ENCODE measurements around the gene FKBP2.

Gene FKBP2

GRCh38 chr11:64203421-64204079 is 37.3 kb upstream of the FKBP2 start:
- Histone ChIP-seq H3K9me2 (ENCODE audit: low read depth, low read length) (no peaks in the 10 kb centered on the region), H3K36me3 (ENCODE audit: insufficient read depth, low read length) (peaks cover 76% of the 10 kb centered on the region), H3K9me3 (ENCODE audit: low read length) (no peaks in the 10 kb centered on the region), H3K27ac (ENCODE audit: low read depth, low read length, poor library complexity, severe bottlenecking) (no peak overlapping the region), H3K4me1 (ENCODE audit: insufficient read depth, low read length, severe bottlenecking) (peaks cover 34% of the 10 kb centered on the region), H3K27me3 (ENCODE audit: insufficient read depth, low read length) (no peaks in the 10 kb centered on the region), H2AFZ (ENCODE audit: low read length) (no peak overlapping the region), H3F3A (ENCODE audit: insufficient read depth, low read length) (no peaks in the 10 kb centered on the region), H3K79me2 (ENCODE audit: insufficient read depth, low read length) (no peaks in the 10 kb centered on the region), H4K20me1 (ENCODE audit: insufficient read depth, low read length) (no peaks in the 10 kb centered on the region), H3K4me2 (ENCODE audit: low read length) (no peak overlapping the region), H3K4me3 (ENCODE audit: low read depth, low read length, poor library complexity, severe bottlenecking) (no peak overlapping the region), H3K9ac (ENCODE audit: low read length) (no peak overlapping the region)
- TF ChIP-seq, protein P1, sequence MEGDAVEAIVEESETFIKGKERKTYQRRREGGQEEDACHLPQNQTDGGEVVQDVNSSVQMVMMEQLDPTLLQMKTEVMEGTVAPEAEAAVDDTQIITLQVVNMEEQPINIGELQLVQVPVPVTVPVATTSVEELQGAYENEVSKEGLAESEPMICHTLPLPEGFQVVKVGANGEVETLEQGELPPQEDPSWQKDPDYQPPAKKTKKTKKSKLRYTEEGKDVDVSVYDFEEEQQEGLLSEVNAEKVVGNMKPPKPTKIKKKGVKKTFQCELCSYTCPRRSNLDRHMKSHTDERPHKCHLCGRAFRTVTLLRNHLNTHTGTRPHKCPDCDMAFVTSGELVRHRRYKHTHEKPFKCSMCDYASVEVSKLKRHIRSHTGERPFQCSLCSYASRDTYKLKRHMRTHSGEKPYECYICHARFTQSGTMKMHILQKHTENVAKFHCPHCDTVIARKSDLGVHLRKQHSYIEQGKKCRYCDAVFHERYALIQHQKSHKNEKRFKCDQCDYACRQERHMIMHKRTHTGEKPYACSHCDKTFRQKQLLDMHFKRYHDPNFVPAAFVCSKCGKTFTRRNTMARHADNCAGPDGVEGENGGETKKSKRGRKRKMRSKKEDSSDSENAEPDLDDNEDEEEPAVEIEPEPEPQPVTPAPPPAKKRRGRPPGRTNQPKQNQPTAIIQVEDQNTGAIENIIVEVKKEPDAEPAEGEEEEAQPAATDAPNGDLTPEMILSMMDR (IDR thresholded peaks at IDR 0.05; ENCODE audit: low read length): no peak
- TF ChIP-seq EZH2 (IDR thresholded peaks at IDR 0.05; ENCODE audit: borderline replicate concordance, low read length): no peak

GRCh38 chr11:64204080-64204440 is 36.8 kb upstream of the FKBP2 start:
- no peak overlapping the region for H3K4me2 ChIP-seq (ENCODE audit: low read length)
- H3K79me2 ChIP-seq (ENCODE audit: insufficient read depth, low read length): no peaks in the 10 kb centered on the region
- H3K4me1 ChIP-seq (ENCODE audit: insufficient read depth, low read length, severe bottlenecking): peaks cover 39% of the 10 kb centered on the region
- H3K27ac ChIP-seq (ENCODE audit: low read depth, low read length, poor library complexity, severe bottlenecking): no peak overlapping the region
- TF ChIP-seq EZH2 (IDR thresholded peaks at IDR 0.05; ENCODE audit: borderline replicate concordance, low read length): no peak
- TF ChIP-seq, protein P1 (IDR thresholded peaks at IDR 0.05; ENCODE audit: low read length): no peak
- H4K20me1 ChIP-seq (ENCODE audit: insufficient read depth, low read length): no peaks in the 10 kb centered on the region
- H3K4me3 ChIP-seq (ENCODE audit: low read depth, low read length, poor library complexity, severe bottlenecking): no peak overlapping the region
- H3K9me2 ChIP-seq (ENCODE audit: low read depth, low read length): no peaks in the 10 kb centered on the region
- no peak overlapping the region for H3K9ac ChIP-seq (ENCODE audit: low read length)
- peaks cover 76% of the 10 kb centered on the region for H3K36me3 ChIP-seq (ENCODE audit: insufficient read depth, low read length)
- no peaks in the 10 kb centered on the region for H3K27me3 ChIP-seq (ENCODE audit: insufficient read depth, low read length)
- H3F3A ChIP-seq (ENCODE audit: insufficient read depth, low read length): no peaks in the 10 kb centered on the region
- no peak overlapping the region for H2AFZ ChIP-seq (ENCODE audit: low read length)
- H3K9me3 ChIP-seq (ENCODE audit: low read length): no peaks in the 10 kb centered on the region

GRCh38 chr11:64204464-64204989 is 36.4 kb upstream of the FKBP2 start:
- peaks cover 73% of the 10 kb centered on the region for H3K36me3 ChIP-seq (ENCODE audit: insufficient read depth, low read length)

More at GRCh38 chr11:64204464-64204989, 36.4 kb upstream of the FKBP2 start:
- peaks cover 41% of the 10 kb centered on the region for H3K4me1 ChIP-seq (ENCODE audit: insufficient read depth, low read length, severe bottlenecking)
- no peak overlapping the region for H3K9ac ChIP-seq (ENCODE audit: low read length)
- no peak overlapping the region for H2AFZ ChIP-seq (ENCODE audit: low read length)
- no peaks in the 10 kb centered on the region for H3K79me2 ChIP-seq (ENCODE audit: insufficient read depth, low read length)
- H3K9me2 ChIP-seq (ENCODE audit: low read depth, low read length): no peaks in the 10 kb centered on the region
- no peak overlapping the region for H3K4me2 ChIP-seq (ENCODE audit: low read length)
- TF ChIP-seq EZH2 (IDR thresholded peaks at IDR 0.05; ENCODE audit: borderline replicate concordance, low read length): no peak
- TF ChIP-seq, protein P1 (IDR thresholded peaks at IDR 0.05; ENCODE audit: low read length): peak; percentile 86
- H3F3A ChIP-seq (ENCODE audit: insufficient read depth, low read length): no peaks in the 10 kb centered on the region
- H3K27me3 ChIP-seq (ENCODE audit: insufficient read depth, low read length): no peaks in the 10 kb centered on the region
- H3K9me3 ChIP-seq (ENCODE audit: low read length): no peaks in the 10 kb centered on the region
- H3K4me3 ChIP-seq (ENCODE audit: low read depth, low read length, poor library complexity, severe bottlenecking): no peak overlapping the region
- H4K20me1 ChIP-seq (ENCODE audit: insufficient read depth, low read length): no peaks in the 10 kb centered on the region
- peak overlapping the region; percentile 82 for H3K27ac ChIP-seq (ENCODE audit: low read depth, low read length, poor library complexity, severe bottlenecking)

Measured in OCI-LY1 (cell line).